HepG2 (cell line): ENCODE measurements around the gene UGGT1.

Experiments used
- DPF2 ChIP-seq: sonication (generic); formaldehyde crosslinking; IDR thresholded peaks from 2 replicates; pipeline ENCODE4 v1.4.0; 2020; ENCODE audit warnings: mild to moderate bottlenecking, low read depth, missing genetic modification reagents, borderline replicate concordance
- KDM1A ChIP-seq: IDR thresholded peaks from 2 replicates; pipeline ENCODE4 v1.6.1; 2016; ENCODE audit warnings: missing compliant biosample characterization
- MEIS2 ChIP-seq: sonication (generic); formaldehyde crosslinking; IDR thresholded peaks from 2 replicates; pipeline ENCODE4 v1.9.0; 2021; ENCODE audit warnings: mild to moderate bottlenecking, missing genetic modification reagents
- SRSF1 ChIP-seq: fragments of 200-400 bp; formaldehyde crosslinking; optimal IDR thresholded peaks from 2 replicates; pipeline ENCODE3; 2017; ENCODE audit warnings: mild to moderate bottlenecking, low read depth, low read length, moderate library complexity
- TF ChIP-seq, protein P1 (sequence below): IDR thresholded peaks from 2 replicates; pipeline ENCODE4 v1.6.1; 2016; ENCODE audit warnings: missing compliant biosample characterization, missing genetic modification reagents, borderline replicate concordance
- TF ChIP-seq, protein P2 (sequence below): sonication (generic); formaldehyde crosslinking; conservative IDR thresholded peaks from 2 replicates; pipeline ENCODE4 v1.5.0; 2020; ENCODE audit warnings: missing genetic modification reagents
- TF ChIP-seq, protein P3 (sequence below), 2 experiments: fragments of 450-650 bp in 1 of 2; sonication (generic) in 1 of 2; formaldehyde crosslinking; IDR thresholded peaks; 2 replicates each; pipeline versions ENCODE4 v1.5.0 to v1.8.0; 2020 to 2022; ENCODE audit warnings: mild to moderate bottlenecking in 1 of 2, missing genetic modification reagents in 1 of 2
- TF ChIP-seq, protein P4 (sequence below): sonication (generic); formaldehyde crosslinking; IDR thresholded peaks from 2 replicates; pipeline ENCODE4 v1.5.0; 2020; ENCODE audit warnings: mild to moderate bottlenecking, missing genetic modification reagents, moderate library complexity

DNA sequence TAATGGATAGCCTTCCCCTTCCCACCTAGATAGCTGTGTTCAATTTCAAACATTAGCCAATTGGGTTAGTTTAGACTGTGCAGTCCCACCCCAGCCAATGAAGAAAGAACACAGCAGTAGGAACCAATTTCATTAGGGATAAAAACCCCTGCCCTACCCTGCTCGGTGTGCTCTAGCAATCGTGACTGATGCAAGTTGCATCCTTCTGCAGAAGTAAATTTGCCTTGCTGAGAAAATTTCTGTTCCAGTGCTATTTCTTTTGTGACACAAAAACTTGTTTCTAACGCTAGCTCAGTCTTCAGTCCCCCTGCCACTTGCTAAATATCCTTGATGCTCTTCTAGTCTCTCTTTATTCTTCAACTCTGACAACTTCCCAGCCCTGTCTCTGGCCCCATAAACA, 48.0 kb upstream of the UGGT1 start:
- TF ChIP-seq MEIS2 (no peak), SRSF1 (no peak), KDM1A (no peak), DPF2 (CRISPR knock-in tag) (no peak)
- TF ChIP-seq, protein P1, sequence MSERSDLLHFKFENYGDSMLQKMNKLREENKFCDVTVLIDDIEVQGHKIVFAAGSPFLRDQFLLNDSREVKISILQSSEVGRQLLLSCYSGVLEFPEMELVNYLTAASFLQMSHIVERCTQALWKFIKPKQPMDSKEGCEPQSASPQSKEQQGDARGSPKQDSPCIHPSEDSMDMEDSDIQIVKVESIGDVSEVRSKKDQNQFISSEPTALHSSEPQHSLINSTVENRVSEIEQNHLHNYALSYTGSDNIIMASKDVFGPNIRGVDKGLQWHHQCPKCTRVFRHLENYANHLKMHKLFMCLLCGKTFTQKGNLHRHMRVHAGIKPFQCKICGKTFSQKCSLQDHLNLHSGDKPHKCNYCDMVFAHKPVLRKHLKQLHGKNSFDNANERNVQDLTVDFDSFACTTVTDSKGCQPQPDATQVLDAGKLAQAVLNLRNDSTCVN (CRISPR knock-in tag), result no peak
- TF ChIP-seq, protein P2, sequence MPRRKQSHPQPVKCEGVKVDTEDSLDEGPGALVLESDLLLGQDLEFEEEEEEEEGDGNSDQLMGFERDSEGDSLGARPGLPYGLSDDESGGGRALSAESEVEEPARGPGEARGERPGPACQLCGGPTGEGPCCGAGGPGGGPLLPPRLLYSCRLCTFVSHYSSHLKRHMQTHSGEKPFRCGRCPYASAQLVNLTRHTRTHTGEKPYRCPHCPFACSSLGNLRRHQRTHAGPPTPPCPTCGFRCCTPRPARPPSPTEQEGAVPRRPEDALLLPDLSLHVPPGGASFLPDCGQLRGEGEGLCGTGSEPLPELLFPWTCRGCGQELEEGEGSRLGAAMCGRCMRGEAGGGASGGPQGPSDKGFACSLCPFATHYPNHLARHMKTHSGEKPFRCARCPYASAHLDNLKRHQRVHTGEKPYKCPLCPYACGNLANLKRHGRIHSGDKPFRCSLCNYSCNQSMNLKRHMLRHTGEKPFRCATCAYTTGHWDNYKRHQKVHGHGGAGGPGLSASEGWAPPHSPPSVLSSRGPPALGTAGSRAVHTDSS (CRISPR knock-in tag), result no peak
- TF ChIP-seq, protein P3, sequence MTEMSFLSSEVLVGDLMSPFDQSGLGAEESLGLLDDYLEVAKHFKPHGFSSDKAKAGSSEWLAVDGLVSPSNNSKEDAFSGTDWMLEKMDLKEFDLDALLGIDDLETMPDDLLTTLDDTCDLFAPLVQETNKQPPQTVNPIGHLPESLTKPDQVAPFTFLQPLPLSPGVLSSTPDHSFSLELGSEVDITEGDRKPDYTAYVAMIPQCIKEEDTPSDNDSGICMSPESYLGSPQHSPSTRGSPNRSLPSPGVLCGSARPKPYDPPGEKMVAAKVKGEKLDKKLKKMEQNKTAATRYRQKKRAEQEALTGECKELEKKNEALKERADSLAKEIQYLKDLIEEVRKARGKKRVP (CRISPR knock-in tag; IDR thresholded peaks at IDR 0.05), result no peak
- TF ChIP-seq, protein P4, sequence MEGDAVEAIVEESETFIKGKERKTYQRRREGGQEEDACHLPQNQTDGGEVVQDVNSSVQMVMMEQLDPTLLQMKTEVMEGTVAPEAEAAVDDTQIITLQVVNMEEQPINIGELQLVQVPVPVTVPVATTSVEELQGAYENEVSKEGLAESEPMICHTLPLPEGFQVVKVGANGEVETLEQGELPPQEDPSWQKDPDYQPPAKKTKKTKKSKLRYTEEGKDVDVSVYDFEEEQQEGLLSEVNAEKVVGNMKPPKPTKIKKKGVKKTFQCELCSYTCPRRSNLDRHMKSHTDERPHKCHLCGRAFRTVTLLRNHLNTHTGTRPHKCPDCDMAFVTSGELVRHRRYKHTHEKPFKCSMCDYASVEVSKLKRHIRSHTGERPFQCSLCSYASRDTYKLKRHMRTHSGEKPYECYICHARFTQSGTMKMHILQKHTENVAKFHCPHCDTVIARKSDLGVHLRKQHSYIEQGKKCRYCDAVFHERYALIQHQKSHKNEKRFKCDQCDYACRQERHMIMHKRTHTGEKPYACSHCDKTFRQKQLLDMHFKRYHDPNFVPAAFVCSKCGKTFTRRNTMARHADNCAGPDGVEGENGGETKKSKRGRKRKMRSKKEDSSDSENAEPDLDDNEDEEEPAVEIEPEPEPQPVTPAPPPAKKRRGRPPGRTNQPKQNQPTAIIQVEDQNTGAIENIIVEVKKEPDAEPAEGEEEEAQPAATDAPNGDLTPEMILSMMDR (CRISPR knock-in tag), result no peak
